GM18511 (cell line): ENCODE measurements around the gene PATE1.

Source experiments
- ATAC-seq: cut with Tn5 transposase; IDR thresholded peaks from one replicate; pipeline ENCODE4 v1.9.1; 2021; ENCODE audit warnings: mild to moderate bottlenecking, moderate library complexity; ENCODE audit not compliant: unreplicated experiment

PATE1 gene

GRCh38 chr11:125787827-125788226, 41.7 kb downstream of the PATE1 start, which contains the start of gene PATE3:
Gene PATE3 (plus strand): TSS chr11:125788127. CDS start chr11:125788152, 25 bp downstream.
- ATAC-seq, result no peak

- ATAC-seq, result no peak
Observed at GRCh38 chr11:125790825-125791224, 44.7 kb downstream of the PATE1 start.

GRCh38 chr11:125797641-125798040, 51.6 kb downstream of the PATE1 start:
- ATAC-seq, result no peak
